HT1080 (cell line): ENCODE results near the gene HSD17B1. TPM values are rescaled to one million over a fixed set of nuclear protein-coding genes. Genes with fewer than 3 reads are reported as not detected.
"Not testable (repeated sequence)": the region's sequence is repeated elsewhere in the genome, so short reads cannot be mapped to it uniquely, and the experiment has no call there.

Source experiments
- DNase-seq: peaks from one replicate; pipeline ENCODE4 v3.0.0-alpha.2; 2015; ENCODE audit warnings: low read depth
- polyA plus RNA-seq, 2 experiments: library from polyadenylated mRNA; depleted of rRNA; stranded (reverse); fragments of >200 nt; gene quantifications; 2 replicates each; pipeline ENCODE4 v1.2.3, GENCODE V29; 2015
- total RNA-seq: library from RNA; depleted of rRNA; stranded (reverse); fragments of >200 nt; shearing (Covaris generic); gene quantifications from 2 replicates; pipeline ENCODE4 v1.2.3, GENCODE V29; 2014; rRNA removed

HSD17B1 gene, protein sequence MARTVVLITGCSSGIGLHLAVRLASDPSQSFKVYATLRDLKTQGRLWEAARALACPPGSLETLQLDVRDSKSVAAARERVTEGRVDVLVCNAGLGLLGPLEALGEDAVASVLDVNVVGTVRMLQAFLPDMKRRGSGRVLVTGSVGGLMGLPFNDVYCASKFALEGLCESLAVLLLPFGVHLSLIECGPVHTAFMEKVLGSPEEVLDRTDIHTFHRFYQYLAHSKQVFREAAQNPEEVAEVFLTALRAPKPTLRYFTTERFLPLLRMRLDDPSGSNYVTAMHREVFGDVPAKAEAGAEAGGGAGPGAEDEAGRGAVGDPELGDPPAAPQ
- total RNA-seq: 0.40 and 0.59 TPM in 2 replicates
- polyA plus RNA-seq (2015; cell fraction: cytosol; rRNA removed): 0.03 and 0.30 TPM in 2 replicates
- 0.73 and 1.2 TPM in 2 replicates for polyA plus RNA-seq (2015; cell fraction: nucleus; rRNA removed)

DNA sequence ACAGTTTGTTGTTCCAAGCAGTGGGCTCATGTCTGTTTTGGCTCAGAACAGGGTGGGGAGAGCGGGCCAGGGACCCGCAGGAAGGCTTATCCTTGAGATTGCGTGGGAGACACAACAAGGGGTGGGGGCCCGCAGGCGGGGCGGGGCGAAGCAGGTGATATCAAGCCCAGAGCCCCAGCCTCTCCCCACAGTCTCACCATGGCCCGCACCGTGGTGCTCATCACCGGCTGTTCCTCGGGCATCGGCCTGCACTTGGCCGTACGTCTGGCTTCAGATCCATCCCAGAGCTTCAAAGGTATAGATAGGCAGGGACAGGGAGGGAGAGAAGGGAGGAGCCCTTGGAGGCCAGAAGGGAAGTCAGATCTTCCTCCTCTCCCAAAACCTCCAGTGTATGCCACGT lies at the start of gene HSD17B1:
Gene HSD17B1 (plus strand): TSS at position 188 of the 400 bp plus-strand sequence. CDS start 11 bp downstream, at position 199.
- DNase-seq: not testable (repeated sequence)

DNA sequence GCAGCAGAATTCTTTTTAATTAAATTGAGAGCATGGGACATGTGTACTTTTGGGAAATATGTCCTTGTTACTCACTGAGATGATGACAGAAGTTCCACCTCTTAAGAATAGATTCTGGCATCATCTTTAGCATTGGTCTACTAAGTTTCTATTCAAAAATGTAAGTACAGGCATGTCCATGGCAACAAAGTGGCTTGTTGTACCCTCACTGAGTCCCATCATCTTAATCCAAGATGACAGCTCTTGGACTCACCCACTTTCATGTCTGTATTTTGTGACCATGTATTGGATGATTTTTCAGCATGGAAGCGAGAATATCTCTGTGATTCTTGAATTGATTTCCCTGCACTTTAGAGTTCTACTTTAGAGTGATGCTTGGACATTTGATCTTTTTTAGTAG lies 49.8 kb upstream of the HSD17B1 start:
- DNase-seq: no peak

DNA sequence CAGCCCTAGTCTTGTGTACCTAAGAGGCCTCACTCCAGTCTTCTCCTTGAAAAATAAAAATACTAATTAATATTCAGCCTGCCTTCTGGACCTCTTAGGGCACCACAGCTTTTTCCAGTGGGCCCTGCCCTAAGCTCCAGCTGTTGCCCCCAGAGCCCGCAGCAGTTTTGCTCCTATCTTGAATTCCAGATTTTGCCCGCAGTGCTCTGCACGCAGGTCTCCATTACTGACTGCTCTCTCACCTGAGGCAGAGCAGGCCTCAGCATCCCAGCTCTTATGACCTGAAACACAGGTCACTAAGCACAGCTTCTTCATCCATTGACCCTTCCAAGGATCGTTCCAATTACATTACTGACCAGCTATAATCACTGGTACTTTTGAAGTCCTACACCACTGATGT lies 45.1 kb upstream of the HSD17B1 start:
- DNase-seq: no peak

DNA sequence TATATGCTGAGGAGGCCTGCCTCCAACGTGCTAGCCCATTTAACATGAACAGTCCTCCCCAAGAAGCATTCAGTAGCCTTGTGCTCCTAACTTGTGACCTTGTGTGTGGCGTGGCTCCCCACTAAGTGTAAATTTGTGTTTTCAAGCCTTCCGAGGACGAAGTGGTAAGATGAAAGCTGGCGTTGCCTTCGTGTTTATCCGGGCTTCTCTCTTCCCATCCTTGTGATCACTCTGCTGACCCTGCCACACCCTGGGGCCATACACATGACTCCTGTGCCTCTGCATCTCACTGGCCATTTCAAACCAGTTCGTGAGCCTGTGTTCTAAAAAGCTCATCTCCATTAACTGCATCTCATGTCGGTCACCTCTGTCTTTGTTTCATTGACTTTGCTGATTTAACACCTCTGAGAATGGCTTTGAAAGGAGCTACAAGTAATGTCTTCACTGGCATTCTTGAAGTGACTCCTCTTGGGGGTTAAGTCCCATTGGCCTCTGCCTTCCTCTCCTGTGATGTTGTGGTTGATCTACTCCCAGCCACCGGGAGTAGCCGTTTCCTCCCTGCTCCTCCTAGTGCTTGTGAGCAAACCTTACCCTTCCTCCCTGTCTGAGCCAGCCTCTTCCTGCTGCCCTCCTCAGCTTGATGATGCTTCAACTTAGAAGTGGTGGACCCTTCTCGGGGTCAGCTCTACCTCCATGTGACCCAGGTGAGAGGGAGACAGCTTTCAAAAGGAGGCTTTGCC lies 44.1 kb upstream of the HSD17B1 start:
- peak; percentile 62 for DNase-seq

DNA sequence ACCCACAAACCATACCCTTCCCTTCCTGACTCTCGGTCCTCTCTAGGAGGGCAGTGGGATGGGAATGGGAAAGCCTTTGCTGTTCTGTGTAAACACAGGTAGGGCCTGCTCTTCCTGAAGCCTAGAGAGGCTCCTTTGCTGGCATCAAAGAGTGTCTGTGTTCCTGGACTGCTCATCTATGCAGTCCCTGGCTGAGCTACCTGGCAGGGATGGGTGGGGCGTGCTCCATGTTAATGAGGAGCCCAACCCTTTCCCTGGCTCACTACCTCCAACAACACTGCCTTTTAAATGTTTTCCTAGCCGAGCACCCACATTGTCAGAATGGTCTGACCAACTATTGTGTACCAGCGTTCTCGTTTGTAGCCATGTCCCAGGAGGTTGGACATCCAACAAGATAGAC lies 43.3 kb upstream of the HSD17B1 start:
- DNase-seq: no peak

DNA sequence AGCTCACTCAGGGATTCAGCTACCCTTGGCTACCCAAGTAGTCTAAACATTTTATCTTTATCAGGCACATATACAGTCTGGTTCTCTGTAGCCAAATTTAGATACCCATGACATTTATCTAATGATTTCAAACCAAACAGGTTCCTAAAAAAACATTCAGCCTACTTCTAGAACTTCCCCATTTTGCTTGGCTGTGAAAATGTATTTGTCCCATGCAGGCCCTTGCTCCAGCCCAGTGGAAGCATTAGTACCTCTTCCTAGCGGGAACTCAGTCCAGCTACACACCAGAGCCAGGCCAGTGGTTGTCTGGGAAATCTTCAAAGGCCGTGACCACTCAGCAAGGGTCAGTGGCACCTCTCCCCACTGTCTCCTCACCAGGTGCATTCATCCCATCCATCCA lies 42.9 kb upstream of the HSD17B1 start:
- no peak for DNase-seq

DNA sequence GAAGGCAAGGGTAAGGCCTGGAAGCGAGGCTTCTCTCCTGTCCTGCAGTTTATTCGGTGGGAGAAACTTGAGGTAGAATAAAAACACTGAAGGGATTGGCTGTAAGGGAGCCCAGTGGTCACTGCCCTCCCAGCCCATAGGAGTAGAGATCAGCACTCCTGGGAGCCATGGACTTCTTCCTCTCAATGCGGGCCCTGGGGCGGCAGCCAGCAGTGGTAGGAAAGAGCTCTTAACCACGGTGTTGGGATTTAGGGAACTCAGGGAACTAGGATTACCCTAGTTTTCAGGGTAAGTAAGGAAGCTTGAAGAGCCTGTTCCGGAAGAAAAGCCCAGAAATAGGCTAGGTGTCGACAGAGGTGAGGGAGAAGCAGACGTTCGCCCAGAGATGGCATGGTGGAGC lies 40.5 kb upstream of the HSD17B1 start:
- DNase-seq: no peak

DNA sequence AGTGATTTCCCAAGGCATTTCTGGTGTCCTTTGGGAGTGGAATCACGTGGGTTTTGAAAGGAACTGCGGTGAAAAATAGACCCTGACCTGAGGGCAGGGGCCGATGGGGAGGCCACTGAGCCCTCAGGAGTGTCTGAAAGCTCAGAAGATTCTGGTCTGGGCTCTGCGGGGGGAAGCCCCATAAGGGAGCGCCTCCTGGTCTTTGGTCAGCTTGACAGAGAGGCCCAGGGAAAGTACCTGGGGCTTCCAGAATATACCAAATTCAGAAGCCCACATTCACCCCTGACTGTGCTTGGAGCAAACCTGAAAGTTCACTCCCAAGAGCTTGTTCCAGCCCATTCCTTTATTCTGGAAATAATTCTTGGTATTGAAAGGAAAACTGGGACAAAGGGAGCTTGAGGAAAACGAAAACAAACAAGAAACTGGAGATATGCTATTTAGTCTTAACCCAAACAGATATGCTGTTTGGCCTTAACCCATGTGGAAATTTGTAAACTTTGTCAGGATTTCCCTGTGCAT lies 39.9 kb upstream of the HSD17B1 start:
- DNase-seq: no peak

DNA sequence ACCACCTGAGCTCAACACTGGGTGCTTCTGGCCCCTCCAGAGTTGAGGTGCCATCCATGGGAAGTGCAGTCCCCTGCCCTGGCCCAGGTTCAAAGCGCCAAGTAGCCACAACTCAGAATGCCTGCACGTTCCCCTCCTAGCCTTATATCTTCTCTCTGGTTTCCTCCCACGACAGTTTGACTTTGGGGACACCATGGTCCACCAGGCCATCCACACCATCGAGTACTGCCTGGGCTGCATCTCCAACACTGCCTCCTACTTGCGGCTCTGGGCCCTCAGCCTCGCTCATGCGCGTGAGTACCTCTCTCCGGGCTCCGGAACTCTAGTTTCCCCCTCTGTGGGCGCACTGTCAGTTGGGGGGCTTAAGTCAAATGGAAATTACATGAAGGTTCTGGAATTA lies 39.0 kb upstream of the HSD17B1 start:
- no peak for DNase-seq

DNA sequence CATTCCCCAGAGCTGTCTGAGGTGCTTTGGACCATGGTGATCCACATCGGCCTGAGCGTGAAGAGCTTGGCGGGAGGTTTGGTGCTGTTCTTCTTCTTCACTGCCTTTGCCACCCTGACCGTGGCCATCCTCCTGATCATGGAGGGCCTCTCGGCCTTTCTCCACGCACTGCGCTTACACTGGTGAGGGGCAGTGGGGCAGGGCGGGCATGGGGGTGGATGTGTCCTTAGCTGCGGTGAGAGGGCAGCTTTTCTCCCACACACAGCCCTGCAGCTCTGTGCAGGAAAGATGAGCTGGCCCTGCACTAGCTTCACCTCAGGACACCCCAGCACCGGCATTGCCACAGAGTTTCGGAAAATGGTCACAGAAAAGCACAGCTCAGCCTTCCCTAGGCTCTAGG lies 38.4 kb upstream of the HSD17B1 start:
- no peak for DNase-seq

DNA sequence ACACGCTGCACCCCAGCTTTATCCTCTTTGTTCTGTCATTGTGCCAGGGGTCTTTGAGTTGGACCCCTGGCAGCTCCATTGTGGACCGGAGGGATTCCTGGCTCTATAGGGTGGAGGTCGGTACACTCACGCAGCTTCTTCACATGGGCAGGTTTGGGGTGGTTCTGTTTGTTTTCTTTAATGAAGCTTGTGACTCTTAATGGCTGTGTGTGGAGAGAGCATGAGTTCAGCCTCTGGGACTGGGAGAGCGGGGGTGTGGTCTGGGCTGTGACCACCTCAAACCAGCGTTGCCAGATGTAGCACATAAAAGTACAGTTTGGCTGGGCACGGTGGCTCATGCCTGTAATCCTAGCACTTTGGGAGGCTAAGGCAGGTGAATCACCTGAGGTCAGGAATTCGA lies 37.9 kb upstream of the HSD17B1 start:
- no peak for DNase-seq

DNA sequence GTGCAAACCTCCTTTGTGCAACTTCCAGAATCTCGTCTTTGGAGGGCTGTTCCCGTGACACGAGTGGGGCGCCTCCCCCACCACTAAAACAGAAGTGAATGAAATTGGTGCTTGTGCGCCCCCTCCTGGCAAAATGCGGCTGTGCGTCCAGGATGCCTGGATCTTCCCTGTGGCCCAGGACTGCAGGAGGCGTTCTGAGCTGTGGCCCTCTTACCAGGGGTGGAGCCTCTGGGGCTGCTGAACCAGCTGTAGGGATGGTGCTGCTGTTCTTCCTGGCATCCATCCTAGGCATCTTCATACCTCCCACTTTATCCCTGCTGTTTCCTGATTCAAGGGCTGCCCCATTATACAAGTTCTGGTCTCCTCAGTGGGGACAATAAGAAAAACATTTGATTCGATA lies 35.2 kb upstream of the HSD17B1 start:
- DNase-seq: peak; percentile 89

DNA sequence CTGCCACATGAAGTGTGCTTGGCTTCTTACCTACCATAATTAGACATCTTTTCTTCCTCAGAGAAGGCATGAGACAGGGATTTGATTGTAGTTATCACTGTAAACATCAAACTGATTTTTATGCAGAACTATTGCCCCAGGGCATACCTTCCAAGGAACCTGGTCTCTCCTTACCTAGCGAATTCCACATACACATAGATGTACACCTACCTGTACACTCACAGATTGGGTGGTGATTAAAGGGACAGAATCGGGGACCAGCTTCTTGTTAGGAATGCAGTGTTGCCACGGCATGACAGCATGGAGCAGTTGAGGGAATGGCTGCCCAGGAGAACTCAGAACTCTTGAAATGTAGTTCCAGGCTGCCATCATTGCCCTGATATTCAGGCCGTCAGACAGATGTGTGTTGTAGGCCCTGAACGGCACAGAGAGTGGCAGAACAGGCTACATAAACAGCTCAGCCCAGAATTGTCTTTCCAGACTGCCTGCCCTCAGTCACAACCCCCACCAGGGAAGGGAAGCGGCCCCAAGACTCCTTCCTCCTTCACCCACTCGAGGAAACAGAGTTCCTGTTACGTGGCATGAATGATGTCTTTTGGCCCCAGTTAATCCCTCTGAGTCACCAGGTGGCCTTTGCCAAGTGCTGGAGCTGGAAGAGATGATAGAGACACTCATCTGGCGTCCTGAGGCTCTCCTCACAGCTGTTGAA lies 34.5 kb upstream of the HSD17B1 start:
- DNase-seq: peak; percentile 97

DNA sequence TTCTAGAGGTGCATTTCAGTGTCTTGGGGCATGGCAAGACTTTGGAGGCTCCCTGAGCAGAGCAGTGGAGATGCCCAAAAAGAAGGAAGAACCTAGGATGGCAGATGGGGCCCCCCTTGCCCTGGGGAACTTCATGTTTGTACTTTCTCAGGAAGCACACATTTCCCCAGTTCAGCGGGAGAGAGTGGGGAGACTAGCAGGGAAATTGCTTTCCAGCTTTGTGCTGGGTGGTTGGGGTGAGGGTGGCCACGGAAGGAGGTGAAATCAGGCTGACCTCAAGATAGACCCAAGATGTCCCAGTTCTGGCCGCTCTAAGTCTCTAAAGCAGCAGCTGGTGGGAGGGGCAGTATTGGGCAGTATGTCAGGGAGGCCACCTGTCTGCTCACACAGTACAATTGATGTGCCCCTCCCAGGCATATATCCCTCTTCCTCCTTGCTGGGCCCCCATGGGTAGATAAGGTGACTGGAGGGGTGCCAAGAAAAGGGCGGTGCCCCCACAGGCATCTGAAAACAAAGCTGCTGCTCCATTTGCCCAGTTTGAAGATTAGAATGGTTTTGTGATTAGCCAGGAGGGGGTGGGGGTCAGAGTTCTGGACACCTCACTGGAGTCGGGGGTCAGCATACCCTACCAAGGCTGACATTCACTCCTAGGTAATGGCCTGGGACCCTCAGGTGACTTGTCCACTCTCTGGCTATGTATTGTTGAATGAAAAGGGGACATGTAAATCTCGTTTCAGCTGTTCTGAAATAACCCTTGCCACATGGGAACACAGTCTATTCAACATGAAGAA lies 33.8 kb upstream of the HSD17B1 start:
- DNase-seq: peak; percentile 65

DNA sequence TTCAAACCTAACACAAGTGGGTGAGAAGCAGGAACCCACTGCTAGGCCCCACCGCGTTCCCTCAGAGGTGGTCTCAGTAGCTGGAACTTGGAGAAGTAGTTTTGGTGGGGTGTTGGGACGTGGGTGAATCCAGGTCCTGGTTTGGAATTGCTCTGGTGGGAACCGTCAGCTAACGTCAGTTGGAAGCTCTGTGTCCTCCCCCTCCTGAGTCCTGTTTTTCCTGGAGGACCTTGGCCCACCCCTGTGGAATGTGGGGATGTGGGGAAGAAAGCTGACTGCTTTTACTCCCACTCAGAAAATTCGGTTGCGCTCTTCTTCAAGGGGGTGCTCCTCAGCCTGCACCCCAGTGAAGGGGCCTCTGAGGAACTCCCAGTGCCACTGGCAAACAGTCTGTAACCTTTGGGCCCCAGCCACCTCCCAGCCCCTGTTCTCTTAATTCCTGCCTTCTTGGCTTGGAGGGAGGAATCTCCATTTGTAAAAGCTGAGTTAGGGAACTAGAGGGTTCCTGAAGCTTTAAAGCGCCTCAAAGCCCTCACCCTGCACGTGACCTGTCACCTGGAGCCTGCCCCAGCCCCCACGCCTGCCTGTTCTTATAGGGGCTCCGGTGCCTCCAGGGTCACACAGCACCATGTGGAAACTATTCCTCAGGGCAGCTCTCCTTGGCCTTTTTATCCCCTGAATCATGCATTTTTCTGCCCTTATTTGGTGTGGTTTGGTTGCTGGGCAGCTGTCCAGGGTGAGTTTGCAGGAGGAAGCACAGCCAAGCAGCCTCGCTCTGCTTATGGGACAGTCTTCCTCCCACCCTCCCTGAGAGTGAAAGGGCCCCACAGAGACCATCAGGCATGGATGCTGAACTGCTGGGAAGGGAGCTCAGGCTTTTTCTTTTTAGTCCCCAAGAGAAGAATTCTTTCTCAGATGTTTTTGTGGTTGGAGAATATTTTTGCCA lies 32.9 kb upstream of the HSD17B1 start:
- peak; percentile 98 for DNase-seq

DNA sequence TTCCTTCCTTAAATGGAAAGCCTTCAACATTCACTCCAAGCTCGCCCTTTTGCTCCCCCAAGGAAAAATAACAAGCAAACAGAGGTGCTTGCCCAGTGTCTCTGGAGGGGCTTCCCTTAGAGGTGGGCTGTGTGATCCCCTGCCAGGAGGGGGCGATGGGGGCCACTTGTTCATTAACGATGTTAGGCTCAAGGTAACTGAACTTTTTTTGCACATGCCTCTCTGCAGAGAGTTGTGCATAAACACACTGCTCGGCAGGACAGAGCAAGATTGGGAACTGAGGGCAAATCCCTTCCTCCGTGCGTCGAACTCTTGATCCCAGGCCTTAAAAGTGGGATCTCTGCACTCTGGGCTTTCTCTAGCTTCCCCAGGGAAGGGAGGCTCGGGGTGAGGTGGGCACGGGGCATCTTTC lies 32.2 kb upstream of the HSD17B1 start:
- no peak for DNase-seq

DNA sequence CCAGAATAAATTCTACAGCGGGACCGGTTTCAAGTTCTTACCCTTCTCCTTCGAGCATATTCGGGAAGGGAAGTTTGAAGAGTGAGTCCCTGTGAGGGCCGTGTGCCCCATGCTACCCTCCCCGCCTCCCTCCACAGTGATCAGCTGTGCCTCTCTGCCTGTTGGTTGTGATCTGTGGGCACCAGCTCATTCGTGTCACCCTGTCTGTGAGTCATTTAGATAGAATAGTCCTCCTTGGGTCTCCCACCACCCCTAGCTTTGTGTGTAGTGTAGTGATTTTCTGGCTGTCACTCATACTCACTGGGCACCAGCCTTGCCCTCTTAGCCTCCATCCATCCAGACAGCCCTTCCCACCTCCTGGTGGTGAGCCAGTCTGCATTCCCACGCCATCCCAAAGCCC lies 31.7 kb upstream of the HSD17B1 start:
- peak; percentile 39 for DNase-seq

DNA sequence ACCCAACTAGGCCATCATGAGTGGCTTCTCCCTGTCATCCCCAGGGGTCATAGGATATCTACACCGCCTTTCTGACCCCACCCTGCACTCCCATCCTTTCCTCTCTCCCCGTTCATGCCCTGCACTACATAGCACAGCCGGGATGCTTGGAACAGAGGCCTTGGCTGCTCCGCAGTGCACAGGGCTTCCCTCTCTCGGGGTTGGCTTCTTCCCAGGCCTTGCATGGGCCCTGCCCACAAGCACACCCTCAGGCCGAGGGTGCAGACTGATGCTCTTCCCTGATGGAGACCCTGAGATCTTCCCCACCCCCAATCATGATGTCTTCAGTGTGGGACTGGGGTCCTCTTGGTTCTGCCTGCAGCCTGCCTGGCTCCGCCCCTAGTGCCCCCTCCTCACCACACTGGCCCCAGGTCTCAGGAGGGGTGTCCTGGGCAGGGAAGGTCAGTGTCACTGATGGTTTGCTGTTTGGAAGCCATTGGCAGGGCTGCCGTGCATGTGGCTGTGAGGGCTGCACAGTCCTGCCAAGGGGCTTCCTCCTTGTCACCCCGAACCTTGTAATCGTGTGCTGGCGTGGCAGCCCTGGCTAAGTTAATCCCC lies 31.0 kb upstream of the HSD17B1 start:
- DNase-seq: no peak

DNA sequence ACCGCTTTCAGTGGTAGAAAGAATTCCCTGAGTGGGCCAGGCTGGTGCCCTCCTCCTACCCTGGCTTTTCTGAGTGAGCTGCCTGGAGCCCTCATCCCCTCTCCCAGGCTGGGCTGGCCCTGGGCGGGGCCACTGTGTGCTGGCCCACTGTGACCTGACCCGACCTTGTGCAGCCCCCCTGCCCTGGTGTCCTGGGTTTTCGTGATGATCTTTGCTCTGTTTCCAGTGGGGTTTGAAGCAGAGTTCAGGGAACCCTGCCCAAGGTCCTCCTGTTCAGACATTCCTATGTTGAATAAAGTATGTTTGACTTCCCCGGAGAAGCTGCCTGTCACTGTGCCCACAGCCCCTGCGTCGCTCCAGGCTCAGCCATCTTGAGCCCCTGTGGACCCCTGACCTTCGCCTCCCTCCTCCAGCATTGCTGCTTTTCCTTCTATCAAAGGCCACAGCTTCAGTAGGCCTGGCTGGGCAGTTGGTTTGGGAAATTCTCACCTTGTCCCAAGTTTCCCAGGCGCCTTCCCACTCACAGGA lies 30.4 kb upstream of the HSD17B1 start:
- no peak for DNase-seq
